ENCODE results near the gene TCF3.

DNA sequence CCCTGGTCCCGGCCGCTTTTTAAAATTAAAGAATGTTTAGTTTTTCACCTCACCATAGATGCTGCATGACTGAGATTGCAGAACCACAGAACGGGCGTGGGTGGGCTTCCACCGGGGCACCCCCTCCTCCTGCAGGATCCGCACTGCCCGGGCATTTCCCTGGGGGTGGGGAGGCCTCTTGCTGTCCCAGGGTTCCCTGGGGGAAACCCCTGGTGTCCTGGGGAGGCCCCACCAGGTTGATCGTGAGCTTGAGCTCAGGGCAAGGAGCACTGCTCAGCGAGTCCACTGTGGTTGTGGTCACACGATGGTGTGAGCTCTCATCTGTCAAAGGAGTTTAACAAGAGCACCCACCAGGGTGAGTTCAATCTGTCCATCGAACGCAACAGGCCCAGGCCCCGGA is 11.4 kb upstream of the TCF3 start:
- TF ChIP-seq POLR2A (IDR thresholded peaks at IDR 0.05; ENCODE audit: low read depth, low read length) (no peak), TAF1 (IDR thresholded peaks at IDR 0.05; ENCODE audit: borderline replicate concordance, low read depth, low read length) (no peak), POLR2AphosphoS5 (IDR thresholded peaks at IDR 0.05; ENCODE audit: low read depth, low read length) (no peak)
